Umbilical cord (tissue), 2 donors: ENCODE measurements around the gene ABCG8. TPM values are rescaled to one million over a fixed set of nuclear protein-coding genes. Genes with fewer than 3 reads are reported as not detected.
A peak's percentile ranks its signal among the peaks of the same experiment; 100 is the strongest.

Experiments
- DNase-seq: peaks from one replicate; pipeline ENCODE4 v3.0.0-alpha.2; 2015; ENCODE audit warnings: low spot score
- total RNA-seq: library from RNA; depleted of rRNA; stranded (reverse); fragments of >200 nt; gene quantifications from one replicate; pipeline ENCODE4 v1.2.3, GENCODE V29; 2014; ENCODE audit warnings: low replicate concordance; ENCODE audit not compliant: insufficient read depth

ABCG8 gene
- total RNA-seq, 1 donor from 2014 or later, result 0.96 TPM

DNA sequence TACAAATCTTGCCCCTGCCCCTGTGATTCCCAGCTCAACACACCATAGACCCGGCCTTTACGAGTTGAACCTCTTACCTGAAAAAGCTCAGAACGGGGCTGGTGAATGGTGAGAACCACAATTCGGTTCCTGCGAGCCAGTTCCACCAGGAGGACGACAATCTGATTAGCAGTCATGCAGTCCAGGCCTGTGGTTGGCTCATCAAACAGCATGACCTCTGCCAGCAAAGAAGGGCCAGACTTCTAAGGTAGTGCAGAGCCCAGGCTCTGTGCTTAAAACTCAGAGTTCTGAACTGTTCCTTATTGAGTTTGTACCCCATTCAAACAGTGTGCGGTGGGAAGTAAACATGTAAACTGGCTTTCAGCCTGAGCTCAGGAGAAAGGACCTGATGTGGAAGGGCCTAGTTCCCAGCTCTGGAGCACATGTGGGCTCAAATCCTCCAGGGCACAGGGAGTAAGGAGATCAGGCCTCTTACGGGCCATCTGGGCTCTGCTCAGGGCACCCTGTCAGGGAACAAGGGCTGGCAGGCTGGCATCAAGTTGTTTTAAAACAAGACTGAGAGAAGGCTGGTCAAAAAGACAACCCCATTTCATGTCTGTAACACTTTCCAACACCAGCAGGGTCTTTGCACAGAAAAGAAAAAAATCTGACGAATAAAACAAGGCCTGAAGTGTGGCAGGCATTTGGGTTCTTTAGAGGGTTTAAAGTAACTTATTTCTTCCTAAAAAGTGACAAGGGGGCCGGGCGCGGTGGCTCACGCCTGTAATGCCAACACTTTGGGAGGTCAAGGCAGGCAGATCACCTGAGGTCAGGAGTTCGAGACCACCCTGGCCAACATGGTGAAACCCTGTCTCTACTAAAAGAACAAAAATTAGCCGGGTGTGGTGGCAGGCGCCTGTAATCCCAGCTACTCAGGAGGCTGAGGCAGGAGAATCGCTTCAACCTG is 12.2 kb upstream of the ABCG8 start:
- DNase-seq, result no peak

DNA sequence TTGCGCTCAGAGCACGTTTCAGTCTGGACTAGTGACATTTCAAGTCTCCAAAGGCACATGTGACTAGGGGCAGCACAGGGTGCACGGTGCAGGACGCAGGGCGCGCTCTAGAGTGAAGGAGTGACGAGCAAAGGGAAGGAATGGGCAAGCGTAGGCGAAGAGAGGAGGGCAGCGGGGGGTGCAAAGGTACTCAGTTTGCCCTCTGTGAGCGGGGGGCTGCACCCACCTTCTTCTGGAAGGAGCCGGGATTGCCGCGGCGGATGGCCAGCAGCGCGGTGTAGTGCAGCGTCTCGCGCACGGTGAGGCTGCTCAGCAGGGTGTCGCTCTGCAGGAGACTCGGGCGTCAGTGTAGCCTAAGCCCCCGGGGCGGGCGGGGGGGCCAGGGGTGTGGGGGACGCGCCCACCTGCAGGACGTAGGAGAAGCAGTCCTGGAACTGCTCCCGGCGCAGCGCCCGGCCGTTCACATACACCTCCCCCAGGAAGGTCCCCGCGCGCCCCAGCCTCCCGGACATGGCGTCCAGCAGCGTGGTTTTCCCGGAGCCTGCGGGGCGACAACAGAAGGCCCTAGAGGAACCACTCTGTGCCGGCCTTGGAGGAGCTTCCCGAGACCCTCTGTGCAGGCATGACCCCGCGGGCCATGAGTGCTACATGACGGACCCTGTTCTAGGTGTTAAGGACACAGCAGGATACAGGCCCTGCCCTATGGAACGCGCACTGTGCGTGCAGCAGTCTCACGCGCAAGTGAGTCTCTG is 7.1 kb upstream of the ABCG8 start:
- DNase-seq, result no peak

DNA sequence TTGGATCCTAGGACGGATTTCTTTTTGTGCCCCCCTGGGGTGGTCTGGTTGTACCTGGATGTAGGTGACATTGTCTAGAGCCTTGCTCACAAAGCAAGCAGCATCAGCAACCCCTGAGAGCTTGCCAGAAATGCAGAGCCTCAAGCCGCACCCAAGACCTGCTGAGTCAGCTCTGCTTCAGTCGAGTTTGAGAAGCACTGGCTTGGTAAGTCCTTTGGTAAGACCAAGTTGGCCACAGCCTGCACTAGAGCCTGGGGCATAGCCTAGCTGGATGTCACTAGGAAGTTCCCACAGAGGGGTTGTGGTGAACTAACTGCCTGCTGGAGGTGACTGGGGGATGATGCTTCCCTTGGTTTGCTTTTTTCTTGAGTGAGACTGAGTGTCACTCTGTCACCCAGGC is 6.3 kb upstream of the ABCG8 start:
- peak; percentile 17 for DNase-seq

DNA sequence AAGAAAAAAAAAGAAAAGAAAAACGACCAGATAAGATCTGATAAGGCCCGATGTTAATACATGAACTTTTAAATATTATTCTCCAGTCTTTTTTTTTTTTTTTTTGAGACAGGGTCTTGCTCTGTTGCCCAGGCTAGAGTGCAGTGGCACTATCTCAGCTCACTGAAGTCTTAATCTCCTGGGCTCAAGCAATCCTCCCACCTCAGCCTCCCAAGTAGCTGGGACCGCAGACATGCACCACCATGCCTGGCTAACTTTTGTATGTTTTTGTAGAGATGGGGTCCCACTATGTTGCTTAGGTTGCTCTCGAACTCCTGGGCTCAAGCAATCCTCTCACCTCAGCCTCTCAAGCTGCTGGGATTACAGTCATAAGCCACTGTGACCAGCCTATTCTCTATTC is 1.7 kb upstream of the ABCG8 start:
- DNase-seq, result no peak

DNA sequence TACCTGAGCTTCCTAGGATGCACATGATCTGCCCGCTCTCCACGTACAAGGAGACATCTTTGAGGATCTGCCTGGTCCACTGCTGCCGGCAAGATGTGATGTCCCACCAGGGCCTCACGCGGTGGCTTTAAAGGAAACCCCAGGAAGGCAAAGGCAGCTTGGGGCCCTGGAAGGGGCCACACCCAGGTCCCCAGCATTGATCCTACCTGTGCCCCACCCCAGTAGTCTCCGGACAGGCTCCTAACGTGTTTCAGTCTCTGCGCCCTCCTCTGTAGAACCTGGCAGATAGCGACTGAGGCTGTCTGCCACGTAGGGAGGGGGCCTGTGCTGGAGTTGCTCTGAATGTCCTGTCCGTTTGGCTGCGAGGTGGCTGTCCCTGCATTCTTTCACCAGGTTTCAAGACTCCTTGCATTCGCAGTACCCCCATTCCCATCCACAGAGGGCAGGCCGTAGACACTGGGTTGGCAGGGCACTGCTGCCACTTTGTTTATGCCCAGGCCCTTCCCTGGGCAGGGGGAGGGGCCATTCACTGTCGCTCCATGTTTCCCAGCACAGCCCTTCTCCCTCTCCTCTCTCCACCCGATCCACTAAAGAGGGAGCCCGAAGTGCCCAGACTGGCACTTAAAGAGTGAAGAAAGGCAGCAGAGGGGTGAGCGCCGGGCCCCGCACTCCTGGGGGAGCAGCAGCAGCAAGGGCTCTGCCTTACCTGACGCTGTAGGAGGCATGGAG is 776 bp upstream of the ABCG8 start:
- no peak for DNase-seq

DNA sequence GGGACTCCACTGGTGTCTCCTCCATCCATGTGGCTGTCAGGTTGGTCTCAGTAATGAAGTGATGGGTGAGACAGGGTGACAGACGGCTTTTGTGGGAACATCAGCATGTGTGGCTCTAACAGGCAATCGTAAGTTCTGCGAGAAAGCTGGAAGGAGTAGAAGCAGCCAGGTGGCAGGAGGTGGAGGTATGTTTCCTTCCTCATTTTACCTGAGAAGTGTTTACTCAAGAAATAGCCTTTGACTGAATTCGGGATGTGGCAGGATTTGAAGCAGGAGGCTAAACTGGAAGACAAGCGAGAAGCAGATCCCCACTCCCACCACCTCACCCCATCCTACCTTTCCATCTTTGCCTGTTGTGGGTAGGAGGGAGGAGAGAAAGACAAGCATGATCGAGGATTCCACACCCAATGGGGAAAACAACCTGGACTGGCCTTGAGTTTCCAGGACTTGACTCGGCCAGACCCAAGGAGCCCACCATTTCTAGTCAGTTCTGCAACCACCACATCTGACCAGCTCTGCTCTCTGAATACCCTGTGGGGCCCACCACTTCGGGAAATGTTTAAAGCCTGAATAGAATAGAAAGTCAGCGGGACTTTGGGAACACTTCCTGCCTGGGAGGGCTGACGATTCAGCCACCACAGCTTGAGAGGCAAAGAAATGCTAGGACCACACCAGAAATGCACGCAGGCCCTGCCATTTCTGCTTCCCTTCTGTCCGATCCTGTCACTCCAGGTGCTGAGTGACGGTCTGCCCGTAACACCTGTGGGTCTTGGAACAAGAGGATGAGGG is 1.2 kb downstream of the ABCG8 start:
- DNase-seq, result no peak

DNA sequence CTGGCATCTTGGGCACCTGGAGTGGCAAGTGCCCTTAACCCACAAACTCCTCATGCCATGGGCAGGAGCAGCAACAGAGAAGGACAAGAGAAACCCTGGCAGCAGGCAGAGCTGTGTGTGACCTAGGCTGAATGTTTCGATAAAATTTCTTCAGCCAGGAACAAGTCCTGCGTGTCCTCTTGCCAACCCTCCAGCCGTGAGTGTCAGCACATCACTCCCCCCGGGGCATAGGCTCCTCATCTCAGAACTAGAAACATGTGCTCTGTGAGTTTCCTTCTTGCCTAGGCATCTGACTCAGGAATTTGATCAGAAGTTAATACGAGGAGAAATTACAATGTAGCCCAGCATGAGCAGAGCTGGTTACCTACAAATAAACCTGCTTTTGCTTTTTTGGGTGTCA is 2.2 kb downstream of the ABCG8 start:
- DNase-seq, result no peak

DNA sequence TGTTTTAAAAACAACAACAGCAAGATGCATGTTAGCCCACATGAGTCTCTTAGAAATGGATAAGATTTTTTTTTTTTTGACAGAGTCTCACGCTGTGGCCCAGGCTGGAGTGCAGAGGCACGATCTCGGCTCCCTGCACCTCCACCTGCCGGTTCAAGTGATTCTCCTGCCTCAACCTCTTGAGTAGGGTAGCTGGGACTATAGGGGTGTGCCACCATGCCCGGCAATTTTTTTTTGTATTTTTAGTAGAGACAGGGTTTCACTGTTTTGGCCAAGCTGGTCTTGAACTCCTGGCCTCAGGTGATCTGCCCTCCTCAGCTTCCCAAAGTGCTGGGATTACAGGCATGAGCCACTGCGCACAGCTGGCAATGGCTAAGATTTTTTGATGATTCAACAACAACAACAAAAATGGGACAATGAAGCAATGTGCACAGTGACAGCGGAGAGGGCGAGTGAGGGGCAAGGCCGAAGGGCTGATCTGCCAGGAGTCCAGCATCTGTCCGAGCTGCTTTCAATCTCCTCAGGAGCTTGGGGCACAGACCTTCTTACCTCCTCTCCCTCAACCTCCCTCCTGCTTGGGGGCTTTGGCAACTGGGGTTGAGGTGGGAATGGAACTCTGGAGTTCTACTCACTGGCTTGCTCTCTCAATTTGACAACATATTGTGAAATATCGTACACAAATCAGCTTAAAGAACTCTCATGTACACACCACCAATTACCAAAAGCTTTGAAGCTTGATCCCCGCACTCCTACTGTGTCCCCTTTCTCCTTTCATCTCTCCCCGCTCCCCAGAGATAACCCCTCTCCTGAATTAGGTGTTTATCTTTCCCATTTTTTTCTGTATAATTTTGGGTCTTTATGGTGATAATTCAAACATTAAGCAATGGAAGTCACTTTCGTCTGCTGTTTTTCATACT is 3.4 kb downstream of the ABCG8 start:
- no peak for DNase-seq

DNA sequence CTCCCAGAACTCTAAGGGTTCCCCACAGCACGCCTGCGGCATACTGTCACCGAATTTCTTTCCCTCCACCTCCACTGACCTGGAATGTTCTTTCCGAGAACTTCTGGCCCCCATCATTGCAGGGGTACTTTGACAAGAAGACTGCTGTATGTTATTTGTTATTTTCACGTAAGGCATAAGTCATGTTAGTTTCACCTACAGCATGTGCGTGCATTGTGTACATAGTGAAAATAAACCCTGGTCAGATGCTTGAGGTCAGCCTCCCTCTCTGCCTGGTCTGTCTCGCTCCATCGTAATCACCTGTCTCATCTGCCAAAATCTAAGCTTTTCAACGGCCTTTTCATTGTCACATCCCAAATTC is 4.1 kb downstream of the ABCG8 start:
- DNase-seq, result no peak

DNA sequence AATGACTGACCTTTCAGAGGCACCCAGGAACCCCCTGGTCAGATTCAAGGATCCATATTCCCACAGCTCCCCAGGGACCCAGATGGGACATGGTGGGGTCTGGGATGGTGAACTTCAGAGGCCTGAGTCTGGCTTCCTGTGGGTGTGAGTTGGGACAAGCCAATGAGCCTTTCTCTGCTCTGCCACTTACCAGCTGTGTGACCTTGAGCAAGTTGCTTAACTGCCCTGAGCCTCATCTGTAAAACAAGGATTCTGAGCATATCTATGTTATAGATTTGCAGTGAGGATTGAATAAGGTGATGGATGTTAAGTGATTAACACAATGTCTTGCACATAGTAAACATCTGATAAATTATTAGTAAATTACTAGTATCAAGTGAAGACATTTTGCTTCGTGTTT is 6.4 kb downstream of the ABCG8 start:
- DNase-seq, result no peak

DNA sequence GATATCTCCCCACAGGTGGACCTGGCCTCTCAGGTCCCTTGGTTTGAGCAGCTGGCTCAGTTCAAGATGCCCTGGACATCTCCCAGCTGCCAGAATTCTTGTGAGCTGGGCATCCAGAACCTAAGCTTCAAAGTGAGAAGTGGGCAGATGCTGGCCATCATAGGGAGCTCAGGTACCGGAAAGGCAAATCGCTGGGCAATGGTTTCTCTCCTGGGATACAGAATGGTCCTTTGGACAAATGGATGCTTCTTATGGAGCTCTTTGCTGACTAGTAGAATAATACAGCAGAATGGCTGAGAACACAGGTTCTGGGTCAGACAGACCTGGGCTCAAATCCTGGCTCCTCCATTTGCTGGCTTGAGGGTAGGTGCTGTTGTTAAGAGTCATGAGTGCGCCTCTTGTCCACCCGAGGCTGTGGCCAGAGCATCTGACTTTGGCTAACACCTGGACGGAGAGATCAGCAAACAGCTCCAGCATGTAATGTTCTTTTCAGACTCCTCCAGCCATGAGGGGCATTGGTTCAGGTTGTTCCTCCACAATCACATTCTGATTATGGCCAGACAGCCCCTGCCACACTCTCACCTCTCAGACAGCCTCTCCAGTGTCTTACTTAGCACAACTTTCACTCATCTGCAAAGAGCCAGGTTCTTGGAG is 7.5 kb downstream of the ABCG8 start:
- no peak for DNase-seq

DNA sequence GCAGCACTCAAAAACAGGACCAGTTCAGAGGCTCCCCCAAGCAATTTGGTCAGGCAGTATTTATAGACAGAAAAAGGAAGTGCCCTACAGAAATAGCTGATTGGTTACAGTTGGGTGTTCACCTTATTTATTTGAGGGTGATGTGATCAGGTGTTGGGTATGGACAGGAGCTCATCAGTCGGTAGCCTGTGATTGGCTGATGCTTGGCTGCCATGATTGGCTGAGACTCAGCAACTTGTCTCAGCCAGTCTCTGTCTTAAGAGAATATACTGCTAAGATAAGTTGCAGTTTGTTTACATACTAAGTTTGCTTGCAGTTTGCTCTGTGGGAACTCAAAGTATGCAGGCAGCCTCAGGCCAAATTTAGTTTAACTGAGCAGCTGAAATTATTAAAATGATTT is 9.4 kb downstream of the ABCG8 start:
- no peak for DNase-seq

DNA sequence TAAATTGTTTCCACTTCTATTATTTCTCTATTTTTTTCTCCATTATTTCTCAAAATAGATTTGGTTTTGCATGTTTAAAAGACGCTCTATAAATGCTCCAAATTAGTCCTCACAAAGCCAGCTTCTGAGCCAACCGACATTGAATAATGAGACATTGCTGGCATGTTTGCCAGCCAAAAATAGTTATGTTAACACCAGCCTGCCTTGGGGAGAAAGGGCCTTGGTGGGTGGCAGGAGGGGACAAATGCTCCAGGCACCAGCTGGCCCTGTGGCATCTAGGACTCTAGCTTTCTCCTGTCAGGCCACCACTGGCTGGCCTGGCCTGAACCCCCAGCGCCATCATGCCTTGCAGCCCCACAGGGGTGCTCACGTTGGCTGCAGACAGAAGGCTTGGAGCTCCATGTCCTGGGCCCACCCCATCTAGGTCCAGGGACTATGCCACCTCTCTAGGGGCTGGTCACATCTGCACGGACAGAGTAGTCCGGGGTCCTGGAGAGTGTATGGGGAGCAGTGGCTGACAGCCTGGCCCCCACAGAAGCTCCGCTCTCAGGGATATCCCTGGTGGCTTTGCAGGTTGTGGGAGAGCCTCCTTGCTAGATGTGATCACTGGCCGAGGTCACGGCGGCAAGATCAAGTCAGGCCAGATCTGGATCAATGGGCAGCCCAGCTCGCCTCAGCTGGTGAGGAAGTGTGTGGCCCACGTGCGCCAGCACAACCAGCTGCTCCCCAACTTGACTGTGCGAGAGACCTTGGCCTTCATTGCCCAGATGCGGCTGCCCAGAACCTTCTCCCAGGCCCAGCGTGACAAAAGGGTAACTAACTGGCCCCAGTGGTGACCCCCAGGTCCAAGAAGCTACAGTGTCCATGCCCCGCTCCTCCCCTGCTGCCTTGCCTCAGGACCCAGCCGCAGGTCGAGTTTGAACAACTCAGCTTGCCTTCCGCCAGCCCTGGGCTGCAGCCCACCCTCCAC is 12.5 kb downstream of the ABCG8 start:
- no peak for DNase-seq

DNA sequence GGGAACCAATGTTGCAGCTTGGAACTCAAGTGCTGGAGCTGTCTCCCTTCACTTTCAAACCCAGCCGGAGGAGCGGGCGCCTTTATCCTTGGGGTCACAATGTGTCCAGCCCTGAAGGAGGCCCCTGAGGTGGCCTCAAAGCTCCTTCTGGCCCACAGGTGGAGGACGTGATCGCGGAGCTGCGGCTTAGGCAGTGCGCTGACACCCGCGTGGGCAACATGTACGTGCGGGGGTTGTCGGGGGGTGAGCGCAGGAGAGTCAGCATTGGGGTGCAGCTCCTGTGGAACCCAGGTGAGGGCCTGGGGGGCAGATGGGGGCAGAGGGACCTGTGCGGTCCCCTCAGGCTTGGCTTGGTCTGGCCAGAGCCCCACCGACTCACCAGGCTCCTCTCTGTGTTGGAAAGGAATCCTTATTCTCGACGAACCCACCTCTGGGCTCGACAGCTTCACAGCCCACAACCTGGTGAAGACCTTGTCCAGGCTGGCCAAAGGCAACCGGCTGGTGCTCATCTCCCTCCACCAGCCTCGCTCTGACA is 13.5 kb downstream of the ABCG8 start:
- no peak for DNase-seq

DNA sequence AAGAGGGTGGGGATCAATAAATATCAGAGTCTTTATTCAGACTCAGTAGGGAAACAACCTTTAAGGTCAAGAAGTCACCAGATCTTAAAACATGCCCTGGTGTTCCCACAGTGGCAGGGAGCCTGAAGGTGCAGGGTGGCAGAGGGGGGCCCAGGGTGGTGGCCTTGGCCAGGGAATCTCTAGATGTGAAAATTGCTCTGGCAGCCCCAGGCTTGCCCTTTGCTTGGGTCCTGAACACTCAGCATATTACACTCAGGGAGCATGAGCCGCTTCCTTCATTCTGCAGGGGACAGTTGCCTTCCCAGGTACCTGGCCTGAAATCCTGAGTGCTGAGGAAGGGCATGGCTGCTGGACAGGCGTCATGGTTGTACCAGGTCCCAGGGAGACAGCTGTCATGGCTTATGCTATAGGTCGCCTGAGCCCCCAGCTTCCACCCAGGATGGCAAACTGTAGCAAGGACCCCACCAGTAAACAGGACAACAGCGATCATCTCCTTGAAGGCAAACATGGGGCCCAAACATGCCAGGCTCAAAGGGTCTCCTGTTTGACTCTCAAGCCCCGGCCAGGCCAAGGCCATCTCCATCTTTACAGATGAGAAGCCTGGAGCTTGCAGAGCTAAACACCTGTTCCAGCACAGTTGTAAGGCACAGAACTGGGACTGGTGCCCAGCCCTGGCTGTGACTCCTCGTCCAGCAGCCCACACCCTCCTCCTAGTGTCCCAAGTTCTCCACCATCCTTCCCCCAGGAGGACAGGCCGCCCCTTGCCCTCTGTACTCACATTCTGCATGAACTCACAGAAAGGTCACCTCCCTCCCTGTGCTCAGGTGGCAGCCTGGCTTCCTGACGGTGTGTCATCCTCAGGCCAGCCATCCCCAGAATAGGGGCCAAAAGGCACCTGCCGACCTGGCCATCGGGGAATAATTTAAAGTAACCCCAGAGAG is 14.6 kb downstream of the ABCG8 start:
- no peak for DNase-seq

DNA sequence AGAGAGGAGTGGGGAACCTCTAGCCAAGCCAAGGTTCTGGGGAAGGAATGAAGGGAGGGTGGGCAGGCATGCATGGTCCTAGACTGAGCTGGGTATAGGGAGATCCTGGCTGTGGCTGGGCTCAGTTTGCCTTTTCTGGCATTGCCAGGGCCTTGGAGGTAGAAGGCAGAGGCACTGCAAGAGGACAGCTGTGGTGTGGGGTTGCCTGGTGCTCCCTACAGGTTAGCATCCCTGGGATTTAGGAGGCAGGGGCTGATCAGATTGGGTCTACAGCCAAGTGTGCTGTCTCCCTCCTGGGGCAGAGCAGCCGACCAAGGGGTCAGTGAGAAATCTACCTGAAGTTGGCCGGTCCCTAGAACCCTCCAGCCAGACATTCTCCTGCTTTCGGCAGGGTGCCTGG is 15.9 kb downstream of the ABCG8 start:
- no peak for DNase-seq

DNA sequence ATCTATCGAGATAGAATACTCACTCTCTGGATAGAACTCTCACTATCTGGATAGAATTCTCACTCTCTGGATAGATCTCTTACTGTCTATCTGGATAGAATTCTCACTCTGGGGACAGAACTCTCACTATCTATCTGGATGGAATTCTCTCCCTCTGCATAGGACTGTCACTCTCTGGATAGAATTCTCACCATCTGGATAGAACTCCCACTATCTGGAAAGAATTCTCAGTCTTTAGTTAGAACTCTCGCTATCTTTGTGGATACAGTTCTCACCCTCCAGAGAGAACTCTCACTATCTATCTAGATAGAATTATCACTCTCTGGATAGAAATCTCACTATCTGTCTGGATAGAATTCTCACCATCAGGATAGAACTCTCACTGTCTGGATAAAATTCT is 16.5 kb downstream of the ABCG8 start:
- DNase-seq, result no peak
